ELF-1 (cell line): ENCODE results near the gene CHST8.

Source experiments
- DNase-seq: peaks from one replicate; pipeline ENCODE4 v3.0.0-alpha.2; 2016; ENCODE audit warnings: low read depth, low spot score

The CHST8 gene

DNA sequence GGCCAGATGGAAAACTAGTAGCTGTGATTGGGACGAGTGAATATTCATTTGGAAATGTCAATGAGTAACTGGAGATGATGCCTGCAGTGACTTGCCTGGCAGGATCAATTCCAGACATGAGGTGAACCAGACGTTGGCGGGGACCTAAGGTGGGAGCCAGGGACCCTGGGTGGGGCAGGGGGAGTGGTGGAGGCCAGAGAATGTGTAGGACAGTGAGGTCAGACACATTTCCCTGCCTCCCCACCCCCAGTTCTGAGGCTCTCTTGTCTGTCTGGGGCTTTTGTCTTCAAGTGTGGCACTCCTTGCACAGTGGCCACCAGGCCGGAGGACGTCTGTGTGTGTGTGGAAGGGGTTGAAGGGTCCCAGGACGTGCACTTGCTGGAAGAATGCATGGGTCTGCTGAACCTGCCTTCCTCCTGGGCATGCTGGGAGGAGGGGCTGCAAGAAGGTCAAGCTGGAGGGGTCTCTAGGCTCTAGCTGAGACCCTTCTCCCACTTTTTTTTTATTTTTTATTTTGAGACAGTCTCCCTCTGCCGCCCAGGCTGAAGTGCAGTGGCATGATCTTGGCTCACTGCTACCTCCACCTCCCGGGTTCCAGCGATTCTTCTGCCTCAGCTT, 51.6 kb downstream of the CHST8 start:
- no peak for DNase-seq

DNA sequence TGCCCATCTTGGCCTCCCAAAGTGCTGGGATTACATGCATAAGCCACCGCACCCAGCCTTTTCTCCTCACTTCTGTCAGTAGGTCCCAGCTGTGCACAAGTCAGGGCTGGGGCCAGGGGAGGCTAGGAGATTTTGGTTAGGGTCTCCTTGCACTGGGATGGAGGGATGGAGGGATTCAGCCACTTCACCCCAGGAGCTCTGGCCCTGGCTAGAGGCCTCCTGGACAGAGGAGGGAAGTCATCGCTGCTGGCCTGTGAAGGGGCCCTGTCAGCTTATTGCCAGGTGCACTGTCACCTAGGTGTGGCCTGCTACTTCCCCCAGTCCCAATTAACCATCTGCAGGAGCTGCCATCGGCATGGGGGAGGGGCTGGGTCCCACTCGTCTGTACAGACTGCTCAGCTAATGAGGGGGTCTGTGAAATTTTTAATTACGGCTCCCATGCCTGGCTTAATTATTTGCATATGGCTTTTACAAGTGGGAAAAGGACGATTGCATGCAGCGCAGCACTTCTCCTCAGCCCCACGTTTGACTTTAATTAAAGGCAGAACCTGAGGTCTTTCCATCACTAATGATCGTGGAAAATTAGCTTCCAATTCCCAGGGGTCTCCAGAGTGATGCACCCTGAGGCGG, 52.4 kb downstream of the CHST8 start:
- DNase-seq = no peak

DNA sequence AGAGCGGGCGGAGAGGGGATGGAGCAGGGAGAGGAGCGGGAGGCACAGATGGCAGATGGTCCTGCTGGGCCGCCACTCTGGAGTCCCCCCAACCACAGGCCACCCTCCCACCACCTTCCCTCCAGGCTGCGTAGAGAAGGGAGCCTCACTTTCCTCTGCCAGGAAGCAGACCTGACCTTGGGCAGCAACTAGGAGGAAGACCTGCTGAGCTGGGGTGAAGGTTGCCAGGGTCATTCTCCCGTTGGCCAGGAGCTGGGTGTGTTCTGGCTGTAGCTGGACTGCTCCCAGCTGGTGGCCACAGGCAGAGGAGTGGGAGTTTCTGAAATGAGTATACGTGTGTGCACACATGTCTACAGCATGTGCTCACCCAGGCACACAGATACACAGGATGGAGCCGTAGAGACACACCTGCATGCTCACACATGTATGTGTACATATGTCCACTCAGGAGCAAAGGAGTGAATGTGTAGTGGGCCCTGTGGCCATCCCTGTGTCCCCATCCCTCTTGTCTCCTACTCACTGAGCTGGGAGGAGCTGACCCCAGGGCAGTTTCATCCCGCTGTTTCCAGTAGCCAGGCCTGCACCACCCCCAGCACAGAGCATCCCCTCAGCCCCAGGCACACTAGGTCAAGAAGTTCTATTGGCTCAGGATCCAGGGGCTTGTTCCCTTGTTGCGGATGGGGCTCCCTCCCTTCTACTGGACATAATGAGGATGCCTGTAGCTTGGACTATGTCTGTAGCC, 53.0 kb downstream of the CHST8 start:
- no peak for DNase-seq

DNA sequence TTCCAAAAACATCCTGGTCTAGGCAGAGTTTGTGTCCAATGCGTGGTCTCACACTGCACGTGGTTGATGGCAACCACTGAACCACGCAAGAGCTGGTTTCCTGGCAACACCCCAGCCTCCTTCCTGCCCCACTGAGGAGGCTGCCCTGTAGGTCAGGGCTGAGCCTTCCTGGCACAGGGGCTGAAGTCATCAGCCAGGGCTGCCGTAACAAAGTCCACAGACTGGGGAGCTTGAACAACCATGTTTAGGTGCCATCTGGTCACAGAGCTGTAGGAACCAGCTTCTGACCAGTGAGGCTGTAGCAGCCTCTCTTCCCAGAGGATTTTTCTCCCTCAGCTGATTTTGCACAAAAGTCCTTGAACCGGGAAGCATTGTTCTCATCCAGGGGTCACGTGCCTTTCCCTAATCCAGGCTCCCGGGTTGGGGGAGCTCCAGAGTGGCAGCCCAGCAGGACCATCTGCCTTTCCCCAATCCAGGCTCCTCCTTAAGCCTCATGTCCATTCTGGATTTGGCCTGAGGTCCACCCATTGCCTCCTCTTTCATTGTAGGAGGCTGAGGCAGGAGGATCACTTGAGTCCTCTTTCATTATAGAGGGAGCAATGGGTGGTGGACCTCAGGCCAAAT, 53.9 kb downstream of the CHST8 start:
- no peak for DNase-seq

DNA sequence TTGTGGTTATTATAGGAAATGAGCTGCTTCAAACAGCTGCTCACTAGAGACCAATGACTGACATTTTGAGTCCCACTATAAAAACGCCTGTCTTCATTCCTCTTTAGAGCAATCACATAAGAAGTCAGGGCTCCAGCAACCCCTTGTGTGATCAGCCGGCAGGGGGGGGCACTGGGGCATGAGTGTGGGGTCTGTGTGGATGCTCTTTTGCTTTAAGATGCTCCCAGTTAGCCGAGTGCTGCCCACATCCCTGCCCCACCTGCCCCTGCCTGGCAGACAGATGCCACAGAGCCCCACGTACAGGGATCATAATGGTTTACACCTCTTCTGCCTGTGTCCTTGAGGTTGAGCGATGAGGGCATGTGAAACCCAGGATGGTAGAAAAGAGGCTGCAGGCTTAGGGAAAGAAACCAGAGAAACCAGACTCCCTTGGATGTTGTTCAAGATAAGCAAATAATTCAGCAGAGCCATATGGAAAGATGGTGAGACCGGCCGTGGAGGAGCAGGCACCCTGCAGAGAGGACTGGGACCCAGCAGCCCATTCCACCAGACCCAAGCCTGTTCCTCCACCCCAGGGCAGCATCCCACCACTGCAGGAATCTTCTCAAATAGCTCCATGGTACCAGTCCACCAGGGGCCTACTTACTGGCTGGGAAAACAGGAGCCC, 55.4 kb downstream of the CHST8 start:
- no peak for DNase-seq

DNA sequence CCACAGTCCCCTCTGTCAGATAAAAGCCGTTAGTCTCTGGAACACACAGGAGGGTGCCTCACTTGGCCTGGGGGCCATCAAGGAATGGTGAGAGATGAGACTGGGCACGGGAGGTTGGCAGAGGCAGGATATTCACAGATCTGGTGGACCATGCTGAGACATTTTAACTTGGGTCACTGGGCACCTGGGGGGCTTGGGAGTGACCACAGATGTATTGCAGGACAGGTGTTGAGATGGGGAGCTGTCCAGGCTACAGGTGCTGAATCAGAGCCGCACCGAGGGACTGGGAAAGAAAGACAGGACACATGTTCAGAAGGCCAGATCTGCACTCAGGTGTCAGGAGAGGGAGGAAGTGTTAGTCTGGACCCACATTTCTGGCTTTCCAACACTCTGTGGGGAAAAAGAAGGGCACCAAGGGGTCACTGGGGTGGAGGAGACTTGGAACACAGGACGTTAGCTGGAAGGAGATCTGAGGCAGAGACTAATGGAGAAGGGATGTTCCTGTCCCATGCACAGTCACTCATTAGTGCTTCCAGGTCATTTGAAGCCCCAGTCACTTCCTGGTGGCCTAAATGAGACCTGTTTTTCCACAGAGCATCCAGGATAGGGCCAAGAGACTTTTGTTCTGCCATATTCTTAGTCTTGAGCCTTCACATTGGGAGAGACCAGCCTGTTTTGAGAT, 56.1 kb downstream of the CHST8 start:
- peak; percentile 54 for DNase-seq

DNA sequence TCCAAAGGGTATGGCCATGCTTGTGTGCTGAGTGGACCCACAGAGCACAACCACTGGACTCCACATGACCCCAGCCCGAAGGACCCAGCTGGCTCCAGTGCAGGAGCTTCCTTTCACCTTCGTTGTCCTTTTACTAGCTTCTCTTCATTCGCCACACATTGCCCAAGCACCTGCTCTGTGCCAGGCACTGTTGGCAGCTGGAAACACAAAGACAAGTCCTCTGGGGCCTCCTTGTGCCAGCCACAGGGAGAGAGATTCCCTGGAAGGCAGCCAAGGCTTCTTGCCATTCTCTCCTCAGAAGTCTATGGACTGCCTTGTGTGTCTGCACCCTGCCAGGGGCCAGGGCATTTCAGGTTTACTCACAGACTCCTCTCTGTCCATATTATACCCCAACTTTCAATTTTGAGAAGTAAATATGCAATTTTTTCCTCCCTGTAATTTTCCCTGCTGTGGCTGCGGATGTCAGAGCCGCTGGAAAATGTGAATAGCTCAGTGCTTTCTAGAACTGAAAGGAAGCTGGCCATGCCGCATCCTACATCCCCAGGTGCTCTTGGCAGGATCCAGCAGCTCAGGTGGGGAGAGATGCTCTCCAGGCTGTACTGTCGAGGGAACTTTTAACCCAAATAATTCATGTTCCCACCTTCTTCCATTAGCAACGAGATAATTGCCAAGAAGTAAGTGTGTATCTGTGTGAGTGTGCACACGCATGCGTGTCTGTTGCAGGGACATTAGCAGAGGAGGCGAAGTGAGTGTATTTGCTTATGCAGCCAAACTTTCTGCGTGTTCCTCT, 57.2 kb downstream of the CHST8 start:
- DNase-seq = no peak

DNA sequence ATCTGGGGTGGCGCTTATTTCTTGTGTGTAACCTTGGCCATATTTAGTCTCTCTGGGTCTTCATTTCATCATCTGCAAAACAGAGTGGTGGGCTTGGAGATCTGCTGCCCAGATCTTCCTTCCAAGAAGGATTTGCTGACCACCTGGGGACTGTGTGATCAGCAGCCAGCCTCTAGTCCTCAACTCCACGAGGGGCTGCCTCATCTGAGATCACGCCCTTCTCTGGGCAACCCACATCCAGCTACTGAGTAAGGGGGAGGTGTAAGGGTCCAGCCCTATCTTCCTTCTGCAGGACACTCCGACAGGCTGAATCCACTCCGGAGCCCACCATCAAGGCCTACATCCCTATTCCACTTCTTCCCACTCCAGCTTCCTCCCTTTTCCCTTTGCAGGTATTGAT, 57.9 kb downstream of the CHST8 start:
- no peak for DNase-seq

DNA sequence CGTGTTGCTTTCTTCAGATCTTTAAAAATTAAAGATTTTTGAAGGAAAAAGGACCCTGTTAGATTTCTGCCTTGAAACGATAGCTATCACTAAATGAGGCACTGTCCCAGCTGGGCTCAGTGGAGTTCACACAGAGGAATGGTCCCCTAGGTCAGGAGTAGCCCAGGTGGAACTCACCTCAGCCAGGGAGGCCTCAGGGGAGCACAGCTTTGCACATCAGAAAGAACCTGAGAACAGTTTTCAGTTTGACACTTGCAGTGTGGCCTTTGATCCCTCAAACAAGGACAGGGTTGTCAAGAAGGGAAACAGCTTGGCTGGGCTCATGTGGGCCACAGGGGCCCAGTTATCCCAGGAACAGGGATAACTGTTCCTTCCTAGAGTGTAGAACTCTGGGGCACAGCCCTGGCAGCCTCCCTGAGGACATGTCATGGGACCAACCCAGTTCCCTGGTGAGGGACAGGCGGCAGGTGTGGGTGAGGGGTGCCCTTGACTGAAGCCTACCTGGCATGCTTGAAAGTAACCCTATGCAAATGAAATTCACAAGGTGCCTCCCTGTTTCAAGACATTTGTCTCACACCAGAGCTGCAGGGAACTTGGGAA, 59.4 kb downstream of the CHST8 start:
- no peak for DNase-seq

DNA sequence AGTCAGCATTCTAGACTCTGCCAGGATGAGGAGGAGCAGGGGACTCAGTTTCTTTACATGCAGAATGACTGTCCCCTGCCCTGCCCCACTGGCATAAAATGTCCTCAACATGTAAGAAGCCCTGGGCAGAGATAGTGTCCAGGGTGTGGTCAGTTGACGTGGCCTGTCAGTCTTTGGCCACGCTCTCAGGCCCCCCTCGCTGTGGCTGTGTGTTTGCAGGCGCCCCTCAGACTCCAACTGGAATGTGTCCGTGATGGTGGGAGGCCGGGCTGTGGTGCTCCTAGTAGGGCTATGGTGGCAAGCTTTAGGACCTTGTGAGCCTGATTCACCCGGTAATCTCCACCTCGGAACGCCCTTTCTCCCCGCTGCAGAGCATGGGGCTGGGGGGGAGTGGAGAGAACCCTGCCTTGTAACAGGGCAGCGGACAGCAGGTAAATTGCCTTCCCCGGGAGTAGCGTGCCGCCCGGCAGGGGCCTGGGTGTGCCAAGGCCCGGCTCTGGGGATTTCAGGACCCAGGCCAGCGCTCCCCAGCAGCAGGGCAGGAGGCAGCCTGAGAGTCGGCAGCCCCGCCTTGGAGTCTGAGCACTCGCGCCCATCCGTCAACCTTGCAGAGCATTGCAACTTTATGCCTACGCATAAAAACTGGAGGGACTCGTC, 62.3 kb downstream of the CHST8 start:
- peak; percentile 79 for DNase-seq

DNA sequence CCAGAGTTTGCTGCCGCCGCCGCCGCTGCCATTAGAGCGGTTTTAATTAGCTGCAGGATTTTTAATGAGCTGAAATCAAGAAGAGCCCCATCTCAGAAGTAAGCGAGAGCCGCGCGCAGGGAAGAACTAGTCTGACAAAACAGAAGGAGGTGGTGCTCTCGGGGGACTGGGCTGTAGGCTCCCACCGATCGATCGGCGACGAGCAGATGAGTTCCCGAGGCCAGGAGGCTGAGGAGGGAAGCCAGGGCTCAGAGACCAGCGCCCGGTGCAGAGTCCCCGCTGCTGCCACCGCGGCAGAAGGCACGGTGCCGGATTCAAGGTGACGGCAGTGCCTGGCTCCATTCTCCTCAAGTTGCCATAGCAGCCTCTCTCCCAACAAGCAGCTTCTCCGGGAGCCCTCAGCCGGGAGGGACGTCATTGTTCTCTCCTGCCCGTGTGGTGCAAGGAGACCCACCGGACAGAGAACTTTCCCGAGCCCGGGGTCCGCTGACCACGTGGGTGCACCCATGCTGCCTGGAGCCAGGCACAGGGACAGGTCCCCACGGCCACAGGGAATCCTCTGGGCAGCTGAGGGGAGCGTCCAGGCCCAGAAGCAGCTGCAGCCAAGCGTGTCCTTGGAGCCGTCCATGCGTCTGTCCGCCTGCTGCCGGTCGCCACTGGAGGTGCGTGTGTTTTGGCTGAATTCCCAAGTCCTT, 62.9 kb downstream of the CHST8 start:
- DNase-seq = peak; percentile 39

DNA sequence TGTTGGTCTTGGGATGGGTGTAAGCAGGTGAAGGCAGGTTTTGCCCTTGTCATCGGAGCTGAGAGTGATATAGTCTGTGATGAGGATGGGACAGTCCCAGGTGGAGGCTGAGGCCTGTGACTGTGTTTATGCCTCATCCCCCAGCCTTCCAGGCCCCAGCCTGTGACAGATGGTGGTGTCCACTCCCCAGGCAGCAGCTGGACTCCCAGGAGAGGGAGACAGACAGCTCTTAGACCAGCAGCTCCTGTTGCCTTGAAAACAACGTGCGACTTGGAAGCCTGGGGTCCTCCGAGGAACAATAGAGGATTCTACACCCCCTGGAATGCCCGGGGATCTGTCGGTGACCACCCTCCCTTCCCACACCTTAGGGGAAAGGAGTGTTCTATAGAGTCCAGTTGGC, 63.8 kb downstream of the CHST8 start:
- no peak for DNase-seq

DNA sequence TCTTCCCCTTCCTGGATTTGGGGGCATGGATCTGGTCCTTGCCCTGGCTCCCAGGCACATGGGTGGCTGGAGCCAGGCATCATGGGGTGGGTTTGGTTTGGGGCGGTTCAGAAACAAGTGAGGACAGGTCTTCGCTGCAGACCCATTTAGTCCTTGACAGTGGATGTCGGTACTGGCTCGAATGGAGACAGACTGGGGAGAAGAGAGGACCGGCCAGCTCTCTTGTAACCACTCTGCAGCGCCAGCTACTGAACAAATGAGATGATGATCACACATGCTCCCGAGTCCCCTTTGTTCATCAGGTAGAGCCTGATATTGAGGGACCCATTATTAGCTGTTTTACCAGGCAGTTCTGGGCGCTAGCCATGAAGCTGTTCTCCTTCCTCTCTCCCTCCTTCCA, 64.5 kb downstream of the CHST8 start:
- no peak for DNase-seq

DNA sequence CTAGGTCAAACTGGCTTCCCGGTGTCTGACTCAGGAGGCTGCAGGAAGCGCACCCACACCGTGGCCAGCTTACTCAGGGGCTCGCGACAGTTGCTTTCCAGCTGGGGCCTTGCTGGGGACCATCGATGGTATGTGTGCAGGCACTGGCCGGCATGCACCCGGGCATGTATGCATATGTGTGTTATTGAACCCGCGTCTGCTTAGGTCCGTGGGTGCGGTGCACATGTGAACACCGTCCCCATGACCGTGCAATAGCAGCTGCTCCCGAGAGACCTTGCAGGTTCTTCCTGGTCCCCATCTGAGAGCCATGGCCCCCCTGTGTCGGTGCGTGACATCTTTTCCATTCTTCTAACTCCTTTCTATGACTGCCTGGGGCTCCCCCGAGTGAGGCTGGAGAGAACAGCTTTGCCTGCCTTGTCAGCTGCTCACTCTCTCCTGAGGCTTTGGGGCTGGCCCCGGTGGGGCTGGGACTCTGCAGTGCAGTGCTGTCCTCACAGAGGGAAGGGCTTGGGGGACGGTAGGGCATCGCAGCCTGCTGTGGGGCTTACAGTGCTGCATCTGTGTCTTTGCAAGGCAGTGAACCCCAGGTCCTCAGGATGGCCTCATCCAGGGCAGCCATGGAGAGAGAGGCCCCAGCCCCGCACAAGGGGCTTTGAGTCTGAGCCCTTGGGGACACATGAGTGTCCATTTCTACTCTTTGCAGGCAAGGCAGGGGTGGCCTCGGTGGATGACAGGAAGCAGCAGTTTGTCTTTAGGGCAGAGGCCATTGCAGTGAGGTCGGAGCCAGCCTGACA, 65.1 kb downstream of the CHST8 start:
- DNase-seq = no peak

DNA sequence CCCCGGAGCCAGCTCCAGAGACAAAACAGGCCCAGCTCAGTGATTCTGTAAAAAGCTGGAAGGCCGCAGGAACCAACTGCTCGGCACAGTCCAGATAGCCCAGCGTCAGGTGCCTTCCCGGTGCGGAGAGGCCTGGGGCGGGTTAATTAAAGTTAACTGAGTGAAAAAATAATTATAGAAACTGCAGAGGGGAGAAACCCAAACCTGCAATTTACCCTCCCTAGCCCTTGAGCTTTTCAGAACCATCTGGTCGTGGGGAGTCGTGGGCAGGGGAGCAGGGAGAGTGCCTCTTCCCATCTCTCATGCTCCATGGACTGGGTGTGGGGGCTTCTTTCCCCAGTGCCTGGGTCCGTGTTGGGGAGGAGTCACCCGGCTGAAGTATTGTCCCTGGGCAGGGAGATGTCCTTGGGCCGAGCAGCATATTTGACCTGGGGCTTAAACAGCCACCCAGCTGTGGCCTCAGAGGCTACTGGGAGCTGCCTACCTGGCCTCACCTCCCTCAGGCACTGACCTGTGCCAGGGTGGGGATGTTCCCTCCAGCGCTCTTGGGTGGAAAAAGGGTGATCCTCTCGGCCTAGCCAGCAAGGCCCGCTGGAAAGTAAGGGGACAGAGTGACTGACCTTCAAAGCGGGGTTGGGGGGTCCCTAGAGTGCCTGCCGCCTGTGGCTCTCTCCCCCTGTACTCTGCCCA, 65.9 kb downstream of the CHST8 start:
- DNase-seq = peak; percentile 18

DNA sequence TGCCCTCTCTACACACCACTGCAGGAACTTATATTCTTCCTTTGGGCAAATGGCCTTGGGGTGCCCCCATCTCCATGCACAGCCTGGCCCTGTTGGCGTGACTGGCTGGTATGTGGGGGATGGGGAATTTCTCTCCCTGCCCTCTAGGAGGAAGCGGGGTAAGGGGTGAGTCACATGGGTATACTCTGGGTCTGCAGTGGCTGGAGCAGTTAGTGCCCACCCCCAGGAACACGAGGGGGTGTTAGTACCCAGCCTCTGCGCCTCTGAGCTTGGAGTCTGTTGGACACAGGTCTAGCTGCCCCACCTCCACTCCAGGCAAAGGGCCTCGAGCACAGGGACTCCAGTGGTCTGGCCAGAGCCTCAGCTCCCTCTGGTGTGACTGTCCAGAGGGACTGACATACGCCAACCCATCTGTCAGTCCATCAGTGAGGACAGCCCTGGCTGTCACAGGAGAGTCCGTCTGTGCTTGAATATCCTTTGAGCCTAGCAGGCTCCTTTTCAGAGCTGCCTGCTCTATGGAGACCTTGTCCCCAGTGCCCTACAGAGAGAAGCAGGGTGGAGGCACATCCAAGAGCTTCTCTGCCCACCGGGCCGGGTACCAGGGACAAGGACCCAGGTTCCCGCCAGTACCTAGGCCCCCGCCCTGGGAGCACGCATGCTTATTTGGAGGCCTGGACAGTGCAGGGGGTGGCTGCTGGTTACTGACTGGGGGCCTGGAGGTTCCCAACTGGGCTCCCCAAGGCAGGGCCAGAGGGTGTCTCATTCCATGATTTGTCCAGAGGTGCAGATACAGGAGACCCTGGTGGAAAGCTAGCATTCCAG, 66.6 kb downstream of the CHST8 start:
- no peak for DNase-seq
